ENCODE results near the gene TRIM43.
"Not testable (repeated sequence)": the region's sequence is repeated elsewhere in the genome, so short reads cannot be mapped to it uniquely, and the experiment has no call there.

TRIM43 gene

GRCh38 chr2:95641289-95641575 is 49.4 kb downstream of the TRIM43 start:
- DNase-seq (ENCODE audit: low read depth in 2 of 2), result not testable (repeated sequence)

DNA sequence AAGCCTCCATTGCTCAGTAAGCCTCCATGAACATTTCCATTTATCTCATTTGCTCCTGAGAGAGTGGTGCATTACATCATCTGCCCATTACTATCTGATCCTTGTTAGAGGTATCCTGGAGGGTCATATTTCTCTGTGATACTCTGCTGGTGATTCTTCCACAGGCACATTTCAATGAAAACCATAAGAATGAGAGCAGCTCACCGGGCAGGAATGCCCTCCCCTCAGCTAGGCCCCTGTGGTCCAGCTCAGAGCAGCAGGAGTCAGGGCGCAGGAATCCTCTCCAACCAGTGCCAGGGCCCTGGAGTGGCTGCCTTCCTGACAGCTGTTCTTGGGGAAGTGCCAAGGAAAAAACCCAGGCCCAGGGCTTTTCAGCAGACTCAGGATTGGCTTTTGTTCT is 50.0 kb downstream of the TRIM43 start:
- not testable (repeated sequence) for DNase-seq (ENCODE audit: low read depth in 2 of 2)

GRCh38 chr2:95642360-95642759 is 50.6 kb downstream of the TRIM43 start:
- DNase-seq (ENCODE audit: low read depth in 2 of 2), result not testable (repeated sequence)

DNA sequence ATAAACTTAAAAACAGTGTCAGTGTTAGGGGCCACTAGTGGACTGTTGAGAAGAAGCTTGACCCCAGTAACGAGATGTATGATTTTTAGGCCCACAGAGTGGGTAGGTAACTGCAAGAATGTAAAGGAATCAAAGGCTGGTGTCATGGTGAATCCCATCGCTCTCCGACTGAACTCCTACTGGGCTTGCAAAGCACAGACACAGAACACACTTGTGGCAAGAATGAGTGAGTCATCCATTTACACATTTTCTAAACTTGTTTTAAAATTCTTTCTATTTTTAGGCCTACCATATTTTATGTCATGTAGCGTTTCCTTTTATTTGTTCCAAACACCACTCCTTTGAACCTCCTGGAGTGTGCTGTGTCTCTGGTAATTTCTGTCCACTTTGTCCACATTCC is 51.1 kb downstream of the TRIM43 start:
- DNase-seq (ENCODE audit: low read depth in 2 of 2), result not testable (repeated sequence)

- not testable (repeated sequence) for DNase-seq (ENCODE audit: low read depth in 2 of 2)
These were observed 53.5 kb downstream of the TRIM43 start for GRCh38 chr2:95645312-95645711.

GRCh38 chr2:95646274-95646994 is 54.6 kb downstream of the TRIM43 start:
- DNase-seq (ENCODE audit: low read depth in 2 of 2), result not testable (repeated sequence)

DNA sequence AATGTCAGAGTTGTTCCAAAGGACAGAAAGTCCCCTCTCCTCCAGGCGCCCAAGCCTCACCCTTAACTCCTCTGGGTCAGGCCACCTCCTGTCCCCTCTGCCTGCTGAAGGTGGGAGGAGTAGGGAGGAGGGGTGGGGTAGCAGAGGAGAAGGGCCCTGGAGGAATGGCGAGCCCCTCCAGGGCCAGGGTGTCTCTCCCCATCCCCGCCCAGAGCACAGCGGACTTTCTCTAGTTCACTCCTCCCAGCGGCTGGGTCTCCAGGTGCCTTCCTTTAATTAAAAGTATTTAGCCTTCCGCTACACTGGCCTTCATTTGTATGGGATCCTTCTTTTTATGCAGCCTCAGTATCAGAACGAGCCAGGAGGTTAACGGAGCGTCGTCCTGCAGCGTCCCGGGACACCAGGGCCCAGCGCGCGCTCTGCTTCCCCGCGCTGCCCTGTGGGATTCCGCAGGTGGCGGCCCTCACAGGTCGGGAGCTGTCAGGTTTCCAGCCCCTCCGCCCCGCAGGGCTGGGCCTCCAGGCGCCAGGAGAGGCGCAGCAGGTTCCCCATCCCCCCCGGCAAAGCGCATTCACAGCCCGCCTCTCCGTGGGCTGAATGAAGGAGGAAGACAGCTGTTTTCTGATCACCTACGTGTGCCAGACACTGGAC is 57.2 kb downstream of the TRIM43 start:
- DNase-seq (ENCODE audit: low read depth in 2 of 2), result not testable (repeated sequence)
